GM18520 (cell line): Measurements from ENCODE around the gene TCF21.

Experiments used
- ATAC-seq: cut with Tn5 transposase; IDR thresholded peaks from one replicate; pipeline ENCODE4 v1.9.1; 2021; ENCODE audit not compliant: unreplicated experiment

TCF21 gene

DNA sequence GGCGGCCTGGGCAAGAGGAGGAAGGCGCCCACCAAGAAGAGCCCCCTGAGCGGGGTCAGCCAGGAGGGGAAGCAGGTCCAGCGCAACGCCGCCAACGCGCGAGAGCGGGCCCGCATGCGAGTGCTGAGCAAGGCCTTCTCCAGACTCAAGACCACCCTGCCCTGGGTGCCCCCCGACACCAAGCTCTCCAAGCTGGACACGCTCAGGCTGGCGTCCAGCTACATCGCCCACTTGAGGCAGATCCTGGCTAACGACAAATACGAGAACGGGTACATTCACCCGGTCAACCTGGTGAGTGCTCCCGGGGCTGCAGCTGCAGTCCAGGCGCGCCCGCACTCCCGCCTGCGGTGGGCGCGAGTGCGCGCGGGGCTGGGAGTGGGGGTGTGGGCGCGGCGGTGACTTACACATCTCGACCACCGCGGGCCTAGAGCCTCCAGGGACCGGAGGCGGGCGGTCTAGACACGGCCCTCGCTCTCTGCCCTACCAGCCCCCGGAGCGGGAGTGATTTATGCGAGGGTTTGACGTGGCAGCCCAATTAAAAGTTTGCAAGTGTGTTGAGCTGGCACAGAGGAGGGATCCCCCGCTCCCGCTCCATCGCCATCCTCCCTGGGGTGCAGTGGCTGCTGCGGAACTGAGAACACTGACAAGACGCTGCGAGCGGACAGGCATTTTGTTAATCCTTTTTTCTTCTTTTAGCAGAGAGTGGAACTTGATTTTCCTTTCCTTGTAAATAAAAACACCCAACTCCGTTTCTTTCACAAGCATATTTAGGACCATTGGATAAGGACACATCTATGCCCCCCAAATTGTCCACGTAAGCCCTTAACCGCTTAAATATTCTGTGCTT, 867 bp downstream of the TCF21 start:
- no peak for ATAC-seq

DNA sequence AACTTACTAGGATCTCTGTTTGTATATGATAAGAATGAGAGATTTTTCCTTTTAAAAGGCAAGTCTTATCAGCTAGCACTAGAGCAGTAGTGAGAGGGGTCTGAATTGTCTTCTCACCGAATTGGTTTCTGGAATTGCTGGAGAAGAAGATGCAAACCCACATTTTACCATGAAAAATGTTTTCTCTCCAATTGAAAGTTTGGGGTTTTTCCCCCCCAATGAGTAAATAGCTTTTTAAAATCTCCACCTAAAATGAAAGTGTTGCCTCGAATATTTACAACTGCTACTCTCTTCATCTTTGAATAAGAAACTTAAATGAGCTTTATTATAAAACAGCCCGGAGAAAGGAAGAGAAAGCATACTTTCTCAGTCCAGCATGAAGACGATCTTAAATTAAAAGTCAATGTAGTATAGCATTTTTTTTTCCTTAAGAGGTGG, 1.8 kb downstream of the TCF21 start:
- no peak for ATAC-seq

GRCh38 chr6:133891149-133891926, 2.4 kb downstream of the TCF21 start:
- no peak for ATAC-seq

DNA sequence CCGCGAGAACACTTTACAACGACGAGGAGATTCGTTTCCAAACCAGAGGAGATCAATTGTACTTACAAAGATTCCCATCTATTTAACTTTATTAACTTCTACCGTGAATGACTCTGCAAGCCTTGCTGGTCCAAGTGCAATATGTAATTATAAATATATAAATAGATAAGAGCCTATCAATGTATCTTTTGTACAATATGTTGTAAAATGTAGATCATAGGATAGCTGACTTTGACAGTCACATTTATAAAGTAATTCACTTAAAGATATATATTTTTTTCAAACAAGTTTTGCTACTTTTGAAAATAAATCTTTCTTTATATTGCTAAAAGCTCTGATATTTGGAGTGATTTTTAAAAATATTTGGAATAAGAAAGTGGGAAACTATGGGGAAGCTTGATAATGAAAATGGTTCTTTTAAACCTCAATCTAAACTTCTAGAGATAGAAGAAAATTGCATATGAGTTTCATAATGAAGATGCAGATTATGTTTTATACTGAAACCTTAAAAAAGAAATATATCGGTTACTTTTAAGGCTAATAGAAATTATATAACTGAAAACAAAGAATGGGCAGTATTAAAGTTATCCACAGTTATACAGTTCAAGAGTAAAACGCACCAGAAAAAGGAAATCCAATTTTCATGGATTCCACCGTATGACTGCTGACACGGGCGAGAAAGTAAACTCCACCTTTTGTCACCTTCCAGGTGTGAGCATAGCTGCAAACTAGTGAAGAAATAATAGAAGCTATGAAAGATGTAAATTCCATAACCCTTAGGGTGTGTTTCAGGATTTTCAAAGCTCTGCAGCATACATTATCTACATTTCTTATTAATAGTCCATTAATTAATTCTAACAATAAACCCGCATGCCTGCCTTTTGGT, 3.3 kb downstream of the TCF21 start:
- no peak for ATAC-seq

DNA sequence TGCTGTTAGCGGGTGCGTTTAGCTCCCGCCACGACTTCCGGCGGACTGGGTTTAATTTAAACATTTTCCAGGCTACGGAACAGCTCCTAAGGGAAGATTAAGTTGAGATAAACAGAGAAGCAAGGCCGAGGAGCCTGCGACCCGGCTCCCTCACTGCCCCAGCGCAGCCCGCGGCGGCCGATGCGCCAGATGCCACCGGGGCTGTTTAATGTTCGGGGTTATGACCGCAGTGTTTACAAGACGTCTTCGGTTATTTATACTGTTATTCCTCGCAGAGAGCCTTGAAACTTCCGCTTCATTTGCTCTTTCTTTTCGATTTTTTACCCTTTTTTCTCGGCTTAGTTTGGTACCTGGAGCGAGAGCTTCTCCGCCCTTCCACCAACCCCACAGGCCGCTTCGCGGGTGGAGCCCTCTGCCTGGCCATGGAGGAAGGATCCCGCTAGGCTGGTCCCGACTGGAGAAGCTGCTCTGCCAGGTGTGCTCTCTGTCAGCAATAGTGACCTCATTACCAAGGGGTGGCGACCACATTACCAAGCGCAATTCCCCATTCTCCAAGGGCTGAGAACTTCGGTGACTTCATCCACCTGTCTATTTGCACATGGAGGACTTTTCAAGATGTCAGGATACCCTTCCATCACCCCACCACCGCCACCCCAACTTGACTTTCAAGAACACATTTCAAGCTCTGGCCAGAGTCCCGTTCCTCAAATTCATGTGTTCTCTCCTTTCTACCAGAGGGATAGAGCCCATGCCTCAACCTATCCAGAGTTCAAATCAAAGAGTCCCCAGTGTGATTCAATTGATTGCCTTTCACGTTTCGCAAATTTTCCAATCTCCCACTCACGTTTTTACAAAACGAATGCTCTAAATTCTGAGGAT, 4.1 kb downstream of the TCF21 start:
- ATAC-seq: no peak

DNA sequence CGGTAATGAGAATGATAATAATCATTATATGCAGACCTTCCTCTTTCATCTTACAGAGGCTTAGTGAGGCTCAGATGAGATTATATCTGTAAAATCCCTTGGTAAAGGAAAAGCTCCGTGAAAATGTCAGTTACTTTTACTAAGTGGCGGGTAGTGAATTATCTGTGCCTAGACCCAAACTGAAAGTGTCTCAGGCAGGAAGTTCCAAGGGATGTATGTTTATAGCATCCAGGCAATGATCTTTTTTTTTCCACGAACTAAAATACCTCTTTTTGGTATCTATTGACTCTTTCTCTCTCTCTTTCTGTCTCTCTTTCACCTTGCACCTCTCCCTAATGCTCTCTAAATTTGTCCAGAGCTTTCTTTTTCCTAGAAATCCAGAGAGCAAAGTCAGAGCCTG, 5.0 kb downstream of the TCF21 start:
- ATAC-seq: no peak

GRCh38 chr6:133894369-133894768, 5.5 kb downstream of the TCF21 start:
- ATAC-seq: no peak

GRCh38 chr6:133894795-133895358, 6.0 kb downstream of the TCF21 start:
- ATAC-seq: no peak

DNA sequence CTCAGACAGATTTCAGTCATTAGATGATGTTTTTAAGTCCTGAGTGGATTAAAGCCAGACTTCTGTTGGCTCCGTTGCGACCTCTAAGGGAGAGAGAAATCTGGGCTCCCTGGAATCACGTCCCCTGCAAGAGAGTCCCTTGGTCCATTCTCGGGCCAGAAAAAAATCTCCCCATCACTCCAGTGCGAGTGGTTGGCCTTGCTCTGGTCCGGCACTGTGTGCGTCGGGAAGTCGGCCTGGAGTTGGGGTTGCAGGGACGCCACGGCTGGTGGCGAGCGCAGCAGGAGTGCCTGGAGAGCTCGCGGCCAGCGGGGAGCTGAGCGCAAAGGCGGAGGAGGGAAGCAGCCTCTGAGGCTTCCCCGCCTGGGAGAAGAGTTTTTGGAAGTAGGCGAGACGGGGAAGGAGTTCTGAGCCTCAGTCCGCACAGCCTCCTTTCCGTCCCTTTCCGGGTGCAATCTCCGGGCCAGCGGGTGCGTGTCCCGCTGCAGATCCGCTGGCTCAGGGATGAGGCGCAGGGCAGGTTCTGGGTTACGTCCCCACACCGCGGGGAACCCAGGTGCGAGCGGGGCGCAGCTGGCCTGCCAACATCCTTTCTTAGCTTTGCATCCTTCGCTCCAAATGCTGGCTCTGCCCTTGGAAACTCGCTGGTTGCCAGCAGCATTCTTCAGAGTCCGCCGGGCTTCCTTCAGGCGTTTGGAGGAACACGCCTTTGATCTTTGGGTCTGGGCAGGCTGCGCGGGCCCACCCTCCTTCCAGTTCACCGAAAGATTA, 6.8 kb downstream of the TCF21 start:
- ATAC-seq: no peak

GRCh38 chr6:133896344-133896721, 7.4 kb downstream of the TCF21 start:
- ATAC-seq: no peak

DNA sequence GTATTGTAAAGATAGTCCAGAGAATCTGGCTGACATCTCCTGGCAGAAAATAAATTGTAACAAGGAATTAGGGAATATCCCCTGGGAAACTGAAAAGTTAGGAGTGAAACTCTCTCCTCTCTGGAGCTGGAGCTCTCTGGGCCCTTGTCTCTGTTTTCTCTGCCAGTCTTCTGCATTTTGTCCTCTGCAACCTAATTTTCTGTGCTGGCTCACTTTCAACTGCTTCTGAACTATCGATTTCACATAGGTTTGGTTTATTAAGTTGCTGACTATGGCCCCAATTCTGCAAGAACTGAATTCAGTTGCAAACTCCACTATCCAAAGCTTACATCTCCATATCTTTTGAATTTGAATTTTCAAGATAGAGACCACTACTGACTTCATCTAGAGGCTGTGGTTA, 9.3 kb downstream of the TCF21 start:
- ATAC-seq: no peak

DNA sequence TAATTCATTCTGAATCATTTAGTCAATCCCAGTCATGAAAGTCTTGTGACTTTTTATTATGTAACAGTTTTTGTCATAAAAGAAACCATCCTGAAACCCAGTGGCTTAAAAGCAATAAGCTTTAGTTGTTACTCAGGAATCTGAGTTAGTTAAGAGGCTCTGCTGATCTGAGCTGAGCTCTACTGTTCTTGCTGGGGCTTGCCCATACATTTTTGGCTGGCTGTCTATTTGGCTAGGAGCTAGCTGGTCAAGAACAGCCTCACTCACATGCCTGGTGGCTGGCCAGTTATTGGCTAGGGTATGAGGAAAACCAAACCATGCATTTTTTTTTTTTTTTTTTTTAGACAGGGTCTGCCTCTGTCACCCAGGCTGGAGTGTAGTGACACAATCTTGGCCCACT, 10.6 kb downstream of the TCF21 start:
- ATAC-seq: no peak

DNA sequence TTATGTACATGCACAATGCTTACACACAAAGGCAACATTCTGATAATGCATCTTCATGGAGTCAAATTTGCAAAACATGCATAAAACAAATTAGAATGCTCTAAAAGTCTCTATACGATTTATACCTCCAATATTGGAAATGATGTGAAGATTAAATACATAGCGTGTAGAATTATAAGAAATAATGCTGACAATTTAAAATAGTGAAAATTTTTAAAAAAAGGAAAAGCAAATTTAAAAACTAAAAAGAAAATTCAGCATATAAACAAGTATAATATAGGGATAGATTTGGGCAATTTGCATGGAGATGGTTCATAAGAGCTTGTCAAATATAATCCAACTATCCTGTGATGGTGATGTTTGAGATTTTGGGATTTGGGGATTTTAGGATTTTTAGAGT, 14.9 kb downstream of the TCF21 start:
- ATAC-seq: no peak

DNA sequence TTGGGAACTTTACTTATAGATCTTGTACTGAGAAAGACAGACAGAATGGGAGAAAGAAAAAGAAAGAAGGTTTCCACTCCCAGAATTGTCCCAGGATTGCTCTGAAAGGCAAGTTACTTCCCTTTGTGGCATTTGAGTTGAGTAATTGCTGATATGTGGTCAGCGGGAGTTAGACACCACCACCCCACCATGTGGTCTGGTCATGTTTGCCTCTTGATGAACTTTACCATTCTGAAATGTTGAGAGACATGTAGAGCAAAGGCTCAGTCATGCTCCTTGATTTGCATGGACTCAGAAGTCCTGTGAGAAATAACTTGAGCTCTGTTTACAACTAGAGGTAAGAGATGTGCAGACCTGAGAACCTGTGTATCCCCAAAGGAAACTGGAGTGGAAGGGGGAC, 17.1 kb downstream of the TCF21 start:
- no peak for ATAC-seq

- no peak for ATAC-seq
Observed at GRCh38 chr6:133916650-133917151, 27.8 kb downstream of the TCF21 start.

DNA sequence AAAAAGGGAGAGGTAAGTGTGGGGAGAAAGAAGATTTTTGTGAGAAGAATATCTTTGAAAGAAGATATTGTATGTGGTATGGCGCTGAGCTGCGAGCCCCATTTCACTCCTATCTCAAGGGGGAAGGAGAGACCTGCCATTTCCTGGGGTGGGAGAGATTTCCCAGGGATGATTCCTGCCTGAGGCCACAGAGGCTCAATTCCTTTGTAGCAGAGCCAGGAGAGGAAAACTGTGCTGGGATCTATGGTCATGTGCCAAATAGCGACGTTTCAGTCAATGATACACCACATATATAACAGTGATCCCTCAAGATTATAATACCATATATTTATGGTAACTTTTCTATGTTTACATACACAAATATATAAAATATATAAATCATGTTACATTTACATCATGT, 28.9 kb downstream of the TCF21 start:
- ATAC-seq: no peak

DNA sequence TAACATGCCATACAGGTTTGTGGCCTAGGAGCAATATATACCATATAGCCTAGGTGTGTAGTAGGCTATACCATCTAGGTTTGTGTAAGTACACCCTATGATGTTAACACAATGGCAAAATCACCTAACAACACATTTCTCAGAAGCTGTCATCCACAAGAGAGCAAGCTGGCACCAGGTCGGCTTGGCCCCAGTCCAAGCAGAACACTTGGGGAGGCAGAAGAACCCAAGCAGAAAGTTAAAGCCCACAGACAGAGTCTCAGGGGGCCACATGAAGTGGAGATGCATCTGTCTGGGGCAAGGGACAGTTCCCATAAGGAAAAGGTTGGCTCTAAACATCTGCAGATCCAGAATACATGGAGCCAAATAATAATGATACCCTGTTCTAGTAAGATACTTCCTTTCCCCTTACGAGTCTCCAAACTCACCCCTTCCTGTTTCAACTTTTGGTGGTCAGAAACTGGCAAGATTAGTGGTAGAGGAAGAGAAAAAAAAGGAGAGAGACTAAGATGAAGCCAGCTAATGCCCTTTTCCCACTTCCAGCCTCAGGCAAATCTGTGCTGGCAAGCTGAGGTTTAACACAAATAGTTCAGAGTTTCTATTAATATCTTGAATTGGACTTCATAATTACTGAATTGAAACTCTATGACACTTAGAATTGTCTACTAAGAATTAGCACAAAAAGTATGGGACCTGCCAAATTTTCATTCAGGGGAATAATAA, 29.5 kb downstream of the TCF21 start:
- no peak for ATAC-seq

DNA sequence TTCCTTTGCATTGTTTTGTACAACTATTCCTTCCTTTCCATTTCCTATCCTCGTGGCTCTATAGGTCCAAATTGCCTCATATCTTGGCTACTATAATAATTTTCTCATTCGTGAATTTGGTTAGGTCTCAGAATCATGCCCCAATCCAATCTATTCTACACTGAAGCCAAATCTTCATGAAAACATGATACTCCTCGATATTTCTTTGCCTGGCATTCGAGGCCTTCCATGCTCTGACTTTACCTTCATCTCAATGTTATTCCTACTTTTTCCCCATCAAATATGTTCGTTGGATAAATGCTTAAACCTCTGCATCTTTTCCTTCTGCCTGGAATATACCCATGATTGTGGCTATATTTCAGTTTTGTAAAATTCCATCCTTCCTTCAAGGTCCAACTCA, 30.4 kb downstream of the TCF21 start:
- ATAC-seq: no peak
